ENCODE measurements around the gene ALPG.

GRCh38 chr2:232377841-232378734 is 28.6 kb upstream of the ALPG start:
- TF ChIP-seq CTCF (optimal IDR thresholded peaks at IDR 0.05 in 1 of 3, IDR thresholded peaks at IDR 0.05 in 1 of 3, conservative IDR thresholded peaks at IDR 0.05 in 1 of 3; ENCODE audit: extremely low read depth in 1 of 3, insufficient read depth in 2 of 3, low read length in 3 of 3) (no peak), EZH2 (IDR thresholded peaks at IDR 0.05; ENCODE audit: low read length) (no peak)
